HG03175 (cell line): ENCODE data around the gene FRMD4B.

Source experiments
- ATAC-seq: cut with Tn5 transposase; IDR thresholded peaks from one replicate; pipeline ENCODE4 v1.9.1; 2021; ENCODE audit warnings: mild to moderate bottlenecking, moderate library complexity; ENCODE audit not compliant: unreplicated experiment

The FRMD4B gene

GRCh38 chr3:69406163-69406562, 20.3 kb upstream of the FRMD4B start:
- ATAC-seq, result no peak

GRCh38 chr3:69405067-69405466, 19.2 kb upstream of the FRMD4B start:
- ATAC-seq, result no peak

GRCh38 chr3:69403454-69403853, 17.6 kb upstream of the FRMD4B start:
- no peak for ATAC-seq

- no peak for ATAC-seq
These were observed 14.8 kb upstream of the FRMD4B start for GRCh38 chr3:69400683-69401082.

GRCh38 chr3:69392850-69393249, 7.0 kb upstream of the FRMD4B start:
- ATAC-seq, result no peak

- ATAC-seq, result no peak
These were observed 6.5 kb upstream of the FRMD4B start for GRCh38 chr3:69392415-69392814.

GRCh38 chr3:69391554-69391953, 5.7 kb upstream of the FRMD4B start:
- ATAC-seq, result no peak

- no peak for ATAC-seq
These were observed 4.9 kb upstream of the FRMD4B start for GRCh38 chr3:69390771-69391170.

- no peak for ATAC-seq
These were observed 3.8 kb upstream of the FRMD4B start for GRCh38 chr3:69389520-69390248.

GRCh38 chr3:69388241-69388640, 2.4 kb upstream of the FRMD4B start:
- no peak for ATAC-seq

GRCh38 chr3:69386556-69387385, 883 bp upstream of the FRMD4B start:
- ATAC-seq, result no peak

- no peak for ATAC-seq
These were observed 665 bp downstream of the FRMD4B start for GRCh38 chr3:69385123-69385722.

- no peak for ATAC-seq
These were observed 1.6 kb downstream of the FRMD4B start for GRCh38 chr3:69384326-69384725.

GRCh38 chr3:69379661-69380060, 6.2 kb downstream of the FRMD4B start:
- ATAC-seq, result no peak

GRCh38 chr3:69378112-69378802, 7.6 kb downstream of the FRMD4B start:
- ATAC-seq, result no peak

- no peak for ATAC-seq
These were observed 8.6 kb downstream of the FRMD4B start for GRCh38 chr3:69377262-69377661.

- ATAC-seq, result no peak
These were observed 9.2 kb downstream of the FRMD4B start for GRCh38 chr3:69376731-69377130.

- ATAC-seq, result no peak
These were observed 14.1 kb downstream of the FRMD4B start for GRCh38 chr3:69371816-69372215.

GRCh38 chr3:69370901-69371301, 15.0 kb downstream of the FRMD4B start:
- no peak for ATAC-seq

- ATAC-seq, result no peak
These were observed 15.6 kb downstream of the FRMD4B start for GRCh38 chr3:69370156-69370883.
